Neuronal stem cell (in vitro differentiated cells): ENCODE measurements around the gene SLC25A45.

Experiments
- DNase-seq: peaks from one replicate; pipeline ENCODE4 v3.0.0-alpha.2; 2013; ENCODE audit warnings: low spot score
- H2AFZ ChIP-seq: one replicate; pipeline ENCODE4 v1.6.1; 2013; ENCODE audit warnings: mild to moderate bottlenecking, low read length, inconsistent platforms
- H2AK5ac ChIP-seq: 2 replicates; pipeline ENCODE4 v1.6.1; 2013; ENCODE audit warnings: low read depth, mild to moderate bottlenecking, inconsistent platforms, low read length, moderate library complexity, mixed read lengths
- H2BK120ac ChIP-seq: 2 replicates; pipeline ENCODE4 v1.6.1; 2013; ENCODE audit warnings: low read depth, mild to moderate bottlenecking, inconsistent platforms, low read length, moderate library complexity, mixed read lengths
- H2BK12ac ChIP-seq: one replicate; pipeline ENCODE4 v1.6.1; 2013; ENCODE audit warnings: low read length, inconsistent platforms
- H2BK15ac ChIP-seq: 2 replicates; pipeline ENCODE4 v1.6.1; 2013; ENCODE audit warnings: mild to moderate bottlenecking, low read length, inconsistent platforms, mixed read lengths
- H2BK5ac ChIP-seq: one replicate; pipeline ENCODE4 v1.6.1; 2013; ENCODE audit warnings: inconsistent platforms, mild to moderate bottlenecking, low read length, moderate library complexity
- H3K14ac ChIP-seq: one replicate; pipeline ENCODE4 v1.6.1; 2013; ENCODE audit warnings: low read length, inconsistent platforms
- H3K18ac ChIP-seq: 2 replicates; pipeline ENCODE4 v1.6.1; 2013; ENCODE audit warnings: low read length, inconsistent platforms
- H3K23ac ChIP-seq: 2 replicates; pipeline ENCODE4 v1.6.1; 2013; ENCODE audit warnings: low read depth, mild to moderate bottlenecking, mixed read lengths, low read length, inconsistent platforms; ENCODE audit not compliant: poor library complexity
- H3K27ac ChIP-seq: replicated peaks from 3 replicates; pipeline ENCODE4 v1.5.1; 2013; ENCODE audit warnings: low read length, inconsistent platforms
- H3K27me3 ChIP-seq, 3 experiments: 2 replicates each; pipeline ENCODE4 v1.6.1; 2013; ENCODE audit warnings: low read length in 3 of 3, mild to moderate bottlenecking in 2 of 3, inconsistent platforms in 1 of 3, low read depth in 1 of 3, mixed read lengths in 1 of 3, moderate library complexity in 1 of 3; ENCODE audit not compliant: control insufficient read depth in 3 of 3, insufficient read depth in 3 of 3
- H3K36me3 ChIP-seq, 2 donors: replicated peaks in 1 of 2; 2 replicates each; pipeline ENCODE4 v1.6.1; 2013; ENCODE audit warnings: low read length in 2 of 2; ENCODE audit not compliant: control insufficient read depth in 2 of 2, insufficient read depth in 2 of 2
- H3K4ac ChIP-seq: 2 replicates; pipeline ENCODE4 v1.6.1; 2013; ENCODE audit warnings: inconsistent platforms, mild to moderate bottlenecking, low read length, moderate library complexity
- H3K4me1 ChIP-seq, 2 donors: 1 replicate in 1 of 2; 2 replicates in 1 of 2; pipeline ENCODE4 v1.6.1; 2013; ENCODE audit warnings: low read length in 2 of 2, low read depth in 1 of 2; ENCODE audit not compliant: control insufficient read depth in 2 of 2, insufficient read depth in 1 of 2
- H3K4me2 ChIP-seq: one replicate; pipeline ENCODE4 v1.6.1; 2013; ENCODE audit warnings: mild to moderate bottlenecking, low read length, inconsistent platforms; ENCODE audit not compliant: insufficient read depth, poor library complexity, severe bottlenecking
- H3K4me3 ChIP-seq, 2 donors: 2 replicates each; pipeline ENCODE4 v1.5.1; 2013; ENCODE audit warnings: low read length in 2 of 2, mild to moderate bottlenecking in 2 of 2, inconsistent platforms in 1 of 2, moderate library complexity in 1 of 2
- H3K79me1 ChIP-seq: one replicate; pipeline ENCODE4 v1.6.1; 2013; ENCODE audit warnings: low read depth, mild to moderate bottlenecking, inconsistent platforms, low read length, moderate library complexity
- H3K9ac ChIP-seq: one replicate; pipeline ENCODE4 v1.6.1; 2013; ENCODE audit warnings: mild to moderate bottlenecking, low read depth, low read length, inconsistent platforms; ENCODE audit not compliant: poor library complexity
- H3K9me3 ChIP-seq, 2 donors: replicated peaks in 1 of 2; 2 replicates each; pipeline versions ENCODE3 to v1.6.1; 2013; ENCODE audit warnings: low read length in 2 of 2, mild to moderate bottlenecking in 2 of 2, inconsistent platforms in 1 of 2, low read depth in 1 of 2, mixed read lengths in 1 of 2, moderate library complexity in 1 of 2; ENCODE audit not compliant: control insufficient read depth in 2 of 2, insufficient read depth in 1 of 2
- H4K8ac ChIP-seq: one replicate; pipeline ENCODE4 v1.6.1; 2013; ENCODE audit warnings: low read depth, mild to moderate bottlenecking, inconsistent platforms, low read length, moderate library complexity
- H4K91ac ChIP-seq: one replicate; pipeline ENCODE4 v1.6.1; 2013; ENCODE audit warnings: low read length, low read depth, mild to moderate bottlenecking, inconsistent platforms; ENCODE audit not compliant: poor library complexity
- WGBS, 2 donors: extraction: QIAGEN DNeasy Blood & Tissue Kit; methylation state at CpG; one replicate each; pipeline ENCODE4 v1.1.7; 2013; ENCODE audit warnings: missing lambda C conversion rate in 2 of 2, mixed read lengths in 1 of 2; ENCODE audit not compliant: insufficient read length in 2 of 2, insufficient replicate concordance in 1 of 2; ENCODE audit errors: extremely low coverage in 2 of 2; 5-methylcytosine and 5-hydroxymethylcytosine counted together

The SLC25A45 gene

GRCh38 chr11:65422633-65423515 is 40.4 kb upstream of the SLC25A45 start, which contains the start of gene NEAT1:
NEAT1 (plus strand) TSS chr11:65422798.
- Histone ChIP-seq H3K4me3 (peak within 1 kb of the TSS; percentile 81 to 88), H3K23ac (peak within 1 kb of the TSS; percentile 100), H3K9ac (peak within 1 kb of the TSS; percentile 92), H2BK12ac (peak within 1 kb of the TSS; percentile 97), H3K27ac (peak within 1 kb of the TSS; percentile 71), H3K4me2 (peak within 1 kb of the TSS; percentile 79), H4K8ac (no peak within 1 kb of the TSS), H3K14ac (peak within 1 kb of the TSS; percentile 76), H2AK5ac (peak within 1 kb of the TSS; percentile 99), H3K18ac (peak within 1 kb of the TSS; percentile 98), H2BK120ac (peak within 1 kb of the TSS; percentile 93), H3K36me3 (peaks cover 3 to 42% of the 10 kb centered on the region in 2 donors), H4K91ac (peak within 1 kb of the TSS; percentile 98), H3K79me1 (peaks cover 8% of the 10 kb centered on the region), H3K27me3 (no peaks in the 10 kb centered on the region), H3K4me1 (peaks cover 42 to 48% of the 10 kb centered on the region in 2 donors), H3K4ac (peak within 1 kb of the TSS; percentile 91), H2BK5ac (peak within 1 kb of the TSS; percentile 98), H2AFZ (peak within 1 kb of the TSS; percentile 92), H3K9me3 (no peaks in the 10 kb centered on the region), H2BK15ac (peak within 1 kb of the TSS; percentile 71)
- no CpG with 5 or more reads among the region's 40 CpGs for WGBS, 2 donors
- DNase-seq: peak; percentile 78

GRCh38 chr11:65421794-65422632 is 39.6 kb upstream of the SLC25A45 start:
- no CpG with 5 or more reads among the region's 68 CpGs for WGBS, 2 donors
- H4K8ac ChIP-seq: no peak overlapping the region

GRCh38 chr11:65420979-65421793 is 38.7 kb upstream of the SLC25A45 start:
- no peak overlapping the region for H3K14ac ChIP-seq
- peaks cover 10% of the 10 kb centered on the region for H3K79me1 ChIP-seq
- peak overlapping the region; percentile 71 for H3K27ac ChIP-seq
- peak overlapping the region; percentile 93 for H2BK120ac ChIP-seq
- H2BK12ac ChIP-seq: peak overlapping the region; percentile 33
- no CpG with 5 or more reads among the region's 15 CpGs for WGBS, 2 donors
- H2AK5ac ChIP-seq: peak overlapping the region; percentile 66
- no peak overlapping the region for H2AFZ ChIP-seq
- H4K91ac ChIP-seq: no peak overlapping the region
- H3K9me3 ChIP-seq: no peaks in the 10 kb centered on the region
- peaks cover 44 to 53% of the 10 kb centered on the region in 2 donors for H3K4me1 ChIP-seq
- H3K4me3 ChIP-seq: peak overlapping the region in 1 of 2 donors; percentile 67
- H3K4ac ChIP-seq: no peak overlapping the region
- peaks cover 0 to 25% of the 10 kb centered on the region in 2 donors for H3K36me3 ChIP-seq
- DNase-seq: no peak
- peak overlapping the region; percentile 98 for H2BK5ac ChIP-seq
- H3K23ac ChIP-seq: peak overlapping the region; percentile 15
- H4K8ac ChIP-seq: no peak overlapping the region
- peak overlapping the region; percentile 30 for H2BK15ac ChIP-seq
- H3K4me2 ChIP-seq: no peak overlapping the region
- H3K27me3 ChIP-seq: no peaks in the 10 kb centered on the region
- no peak overlapping the region for H3K9ac ChIP-seq
- peak overlapping the region; percentile 87 for H3K18ac ChIP-seq

More at GRCh38 chr11:65421794-65422632, 39.6 kb upstream of the SLC25A45 start:
- Histone ChIP-seq H3K27ac (peak overlapping the region; percentile 71), H3K18ac (peak overlapping the region; percentile 98), H3K4me1 (peaks cover 42 to 53% of the 10 kb centered on the region in 2 donors), H4K91ac (no peak overlapping the region), H2BK15ac (peak overlapping the region; percentile 71), H3K23ac (peak overlapping the region; percentile 100), H3K79me1 (peaks cover 10% of the 10 kb centered on the region), H3K9me3 (no peaks in the 10 kb centered on the region), H2BK120ac (peak overlapping the region; percentile 93), H2BK12ac (peak overlapping the region; percentile 97), H3K4me3 (peak overlapping the region; percentile 81 to 88), H3K4ac (peak overlapping the region; percentile 91), H3K14ac (peak overlapping the region; percentile 76), H2AFZ (peak overlapping the region; percentile 92), H2BK5ac (peak overlapping the region; percentile 98), H3K9ac (peak overlapping the region; percentile 70), H3K36me3 (peaks cover under 1 to 33% of the 10 kb centered on the region in 2 donors), H3K4me2 (peak overlapping the region; percentile 79), H2AK5ac (peak overlapping the region; percentile 99), H3K27me3 (no peaks in the 10 kb centered on the region)
- DNase-seq: peak; percentile 92
